ENCODE data around the gene CAPN13.

- TF ChIP-seq CTCF (IDR thresholded peaks at IDR 0.05; ENCODE audit: low read depth, low read length, poor library complexity, severe bottlenecking) (no peak), EZH2phosphoT487 (IDR thresholded peaks at IDR 0.05; ENCODE audit: borderline replicate concordance, low read length) (no peak)
These were observed 7.1 kb downstream of the CAPN13 start for GRCh38 chr2:30800159-30800558.
